Keratinocyte (primary cell): ENCODE results near the gene PRXL2B. TPM values are rescaled to one million over a fixed set of nuclear protein-coding genes. Genes with fewer than 3 reads are reported as not detected.
A peak's percentile ranks its signal among the peaks of the same experiment; 100 is the strongest.

Experiments
- DNase-seq: peaks from one replicate; pipeline ENCODE4 v3.0.0-alpha.2; 2011; ENCODE audit warnings: low read depth, missing footprints, low spot score
- FAIRE-seq: peaks from 2 replicates; lab custom pipeline; 2011; peaks lifted over from hg19 to GRCh38; lab: Jason Lieb, UNC
- H2AFZ ChIP-seq: 2 replicates; pipeline ENCODE4 v1.6.0; 2012; ENCODE audit warnings: low read length, control low read depth, inconsistent platforms; ENCODE audit not compliant: control insufficient read depth
- H3K27ac ChIP-seq: 2 replicates; pipeline ENCODE4 v1.5.1; 2011; ENCODE audit warnings: low read length; ENCODE audit not compliant: control insufficient read depth, insufficient read depth
- H3K27me3 ChIP-seq: 3 replicates; pipeline ENCODE4 v1.6.0; 2011; ENCODE audit warnings: low read length; ENCODE audit not compliant: control insufficient read depth, insufficient read depth; ENCODE audit errors: extremely low read depth
- H3K36me3 ChIP-seq, 2 experiments: 2 replicates in 1 of 2; 3 replicates in 1 of 2; pipeline ENCODE4 v1.5.1; 2011; ENCODE audit warnings: low read length in 2 of 2, mild to moderate bottlenecking in 1 of 2; ENCODE audit not compliant: control insufficient read depth in 2 of 2, insufficient read depth in 2 of 2; ENCODE audit errors: extremely low read depth in 1 of 2
- H3K4me1 ChIP-seq: 3 replicates; pipeline ENCODE4 v1.5.1; 2011; ENCODE audit warnings: low read length; ENCODE audit not compliant: control insufficient read depth, insufficient read depth; ENCODE audit errors: extremely low read depth
- H3K4me2 ChIP-seq: 3 replicates; pipeline ENCODE4 v1.6.0; 2011; ENCODE audit warnings: low read depth, low read length; ENCODE audit not compliant: control insufficient read depth, insufficient read depth; ENCODE audit errors: extremely low read depth
- H3K4me3 ChIP-seq, 3 experiments: fragments of 200-600 bp in 1 of 3; sonication (generic) in 1 of 3; 2 replicates in 2 of 3; 3 replicates in 1 of 3; pipeline ENCODE4 v1.5.1; 2011 to 2016; ENCODE audit warnings: low read length in 3 of 3, mild to moderate bottlenecking in 3 of 3, control low read depth in 2 of 3, inconsistent platforms in 1 of 3, low read depth in 1 of 3, mixed read lengths in 1 of 3, mixed run types in 1 of 3, moderate library complexity in 1 of 3; ENCODE audit not compliant: control insufficient read depth in 2 of 3, insufficient read depth in 2 of 3; ENCODE audit errors: extremely low read depth in 1 of 3
- H3K79me2 ChIP-seq: 2 replicates; pipeline ENCODE4 v1.6.0; 2012; ENCODE audit warnings: low read length; ENCODE audit not compliant: control insufficient read depth, insufficient read depth
- H3K9ac ChIP-seq: 3 replicates; pipeline ENCODE4 v1.6.0; 2011; ENCODE audit warnings: low read length; ENCODE audit not compliant: control insufficient read depth, insufficient read depth; ENCODE audit errors: extremely low read depth
- H3K9me1 ChIP-seq: 3 replicates; pipeline ENCODE4 v1.6.0; 2011; ENCODE audit warnings: low read length; ENCODE audit not compliant: control insufficient read depth, insufficient read depth; ENCODE audit errors: extremely low read depth
- H3K9me3 ChIP-seq: 2 replicates; pipeline ENCODE4 v1.5.1; 2012; ENCODE audit warnings: low read depth, low read length; ENCODE audit not compliant: control insufficient read depth
- H4K20me1 ChIP-seq: 3 replicates; pipeline ENCODE4 v1.6.0; 2011; ENCODE audit warnings: low read length; ENCODE audit not compliant: control insufficient read depth, insufficient read depth; ENCODE audit errors: extremely low read depth
- CTCF ChIP-seq, 3 experiments: IDR thresholded peaks in 1 of 3; conservative IDR thresholded peaks in 1 of 3; optimal IDR thresholded peaks in 1 of 3; 2 replicates in 2 of 3; 3 replicates in 1 of 3; pipeline versions ENCODE3 to v1.5.1; 2011; ENCODE audit warnings: low read length in 3 of 3, mild to moderate bottlenecking in 3 of 3, moderate library complexity in 2 of 3, control low read depth in 1 of 3, inconsistent platforms in 1 of 3; ENCODE audit not compliant: insufficient read depth in 2 of 3; ENCODE audit errors: extremely low read depth in 1 of 3
- EZH2 ChIP-seq: IDR thresholded peaks from one replicate; pipeline ENCODE4 v1.6.1; 2012; ENCODE audit warnings: inconsistent platforms, mild to moderate bottlenecking, low read length, moderate library complexity
- dilution Hi-C: fragments of 300-500 bp; cut with MboI; formaldehyde crosslinking; loops from one replicate; pipeline ENCODE4 v1.7.0; 2020; ENCODE audit warnings: low sequenced_read_pairs; ENCODE audit not compliant: extremely low pct_ligation_motif_present
- polyA plus RNA-seq, 5 experiments: library from polyadenylated mRNA; depleted of rRNA in 3 of 5; stranded (reverse) in 3 of 5; stranded (forward) in 1 of 5; unstranded in 1 of 5; fragments of >200 nt; gene quantifications; 1 replicate in 1 of 5; 2 replicates in 3 of 5; 3 replicates in 1 of 5; pipeline versions ENCODE4 v1.2.1 to v1.2.3, GENCODE V29; 2011 to 2012; ENCODE audit warnings: missing spikeins in 2 of 5, low read depth in 1 of 5, low replicate concordance in 1 of 5

Gene PRXL2B
- polyA plus RNA-seq, 1 donor (not counting 4 experiments of a cell fraction or from before 2014, with no cell fraction given) = 11.4 TPM

- Histone ChIP-seq H3K27ac (no peak overlapping the region), H3K36me3 (no peaks in the 10 kb centered on the region), H2AFZ (no peak overlapping the region), H3K9me3 (no peaks in the 10 kb centered on the region), H3K9me1 (no peaks in the 10 kb centered on the region), H3K27me3 (peaks cover 4% of the 10 kb centered on the region), H4K20me1 (no peaks in the 10 kb centered on the region), H3K4me1 (peaks cover 8% of the 10 kb centered on the region), H3K4me3 (no peak overlapping the region), H3K9ac (no peak overlapping the region), H3K4me2 (no peak overlapping the region), H3K79me2 (no peaks in the 10 kb centered on the region)
- DNase-seq = no peak
- FAIRE-seq = no peak
- no peak for TF ChIP-seq CTCF (optimal IDR thresholded peaks at IDR 0.05 in 1 of 3, IDR thresholded peaks at IDR 0.05 in 1 of 3, conservative IDR thresholded peaks at IDR 0.05 in 1 of 3; ENCODE audit: extremely low read depth in 1 of 3, insufficient read depth in 2 of 3, low read length in 3 of 3)
- no peak for TF ChIP-seq EZH2
- dilution Hi-C loops = no loop called here
Observed at GRCh38 chr1:2584686-2585317, 1.8 kb upstream of the PRXL2B start.

DNA sequence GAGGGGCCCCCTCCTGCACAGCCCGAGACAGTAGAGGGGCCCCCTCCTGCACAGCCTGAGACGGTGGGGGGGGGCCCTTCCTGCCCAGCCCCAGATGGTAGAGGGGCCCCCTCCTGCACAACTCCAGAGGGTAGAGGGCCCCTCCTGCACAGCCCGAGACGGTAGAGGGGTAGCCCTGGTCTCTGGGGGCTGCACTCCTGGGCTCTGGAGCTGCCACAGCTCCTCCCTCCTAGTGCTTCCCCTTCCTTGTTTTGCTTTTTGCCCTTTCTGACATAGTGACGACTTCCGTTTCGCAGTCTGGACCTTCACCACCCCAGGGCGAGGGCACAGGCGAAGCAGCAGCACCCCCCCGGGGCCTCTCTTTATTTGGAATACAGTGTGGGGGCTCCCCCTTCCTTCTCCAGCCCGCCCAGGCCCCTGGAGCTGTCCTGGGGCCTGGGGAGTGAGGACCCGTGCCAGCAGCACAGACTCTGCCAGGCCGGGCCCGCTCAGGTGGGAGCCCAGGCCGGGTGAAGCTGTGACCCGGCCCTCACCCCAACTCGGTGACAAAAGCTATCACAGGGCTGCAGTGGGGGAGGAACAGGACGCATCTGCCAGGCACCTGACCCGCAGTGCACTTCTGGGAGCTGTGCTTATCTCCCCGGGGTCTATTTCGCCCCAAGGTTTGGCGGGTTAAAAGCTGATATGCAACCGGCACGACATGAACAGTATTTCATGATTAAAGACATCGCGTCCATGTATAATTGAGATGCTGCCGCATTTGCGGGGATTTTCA is 1.1 kb upstream of the PRXL2B start:
- H3K9ac ChIP-seq = peak overlapping the region; percentile 65
- peak overlapping the region; percentile 63 for H2AFZ ChIP-seq
- dilution Hi-C loops = no loop called here
- peaks cover 8% of the 10 kb centered on the region for H3K4me1 ChIP-seq
- peak overlapping the region; percentile 11 for H3K27ac ChIP-seq
- no peaks in the 10 kb centered on the region for H3K79me2 ChIP-seq
- peaks cover 4% of the 10 kb centered on the region for H3K27me3 ChIP-seq
- no peaks in the 10 kb centered on the region for H3K9me3 ChIP-seq
- peak overlapping the region; percentile 59 to 74 (median 70) for H3K4me3 ChIP-seq
- no peaks in the 10 kb centered on the region for H3K36me3 ChIP-seq
- no peak for DNase-seq
- no peak for FAIRE-seq
- no peak for TF ChIP-seq CTCF (optimal IDR thresholded peaks at IDR 0.05 in 1 of 3, IDR thresholded peaks at IDR 0.05 in 1 of 3, conservative IDR thresholded peaks at IDR 0.05 in 1 of 3; ENCODE audit: extremely low read depth in 1 of 3, insufficient read depth in 2 of 3, low read length in 3 of 3)
- TF ChIP-seq EZH2 = no peak
- peak overlapping the region; percentile 88 for H3K4me2 ChIP-seq
- no peaks in the 10 kb centered on the region for H3K9me1 ChIP-seq
- H4K20me1 ChIP-seq = no peaks in the 10 kb centered on the region
